HS-27A (cell line): ENCODE results near the gene GPRASP2.
"Not testable (repeated sequence)": the region's sequence is repeated elsewhere in the genome, so short reads cannot be mapped to it uniquely, and the experiment has no call there.

Experiments
- DNase-seq: peaks from one replicate; pipeline ENCODE4 v3.0.0-alpha.2; 2012; ENCODE audit warnings: low read depth, missing footprints

Gene GPRASP2

GRCh38 chrX:102712216-102712966 is at the start of gene GPRASP2:
Gene GPRASP2 (plus strand): TSS chrX:102712448. CDS start chrX:102714870, 2,422 bp downstream.
- no peak for DNase-seq

- DNase-seq = not testable (repeated sequence)
These were observed 48.4 kb upstream of the GPRASP2 start for GRCh38 chrX:102663820-102664219.

- not testable (repeated sequence) for DNase-seq
These were observed 45.2 kb upstream of the GPRASP2 start for GRCh38 chrX:102667034-102667433.

- no peak for DNase-seq
These were observed 42.7 kb upstream of the GPRASP2 start for GRCh38 chrX:102669526-102669925.

- no peak for DNase-seq
These were observed 39.4 kb upstream of the GPRASP2 start for GRCh38 chrX:102672856-102673255.

- not testable (repeated sequence) for DNase-seq
These were observed 34.8 kb upstream of the GPRASP2 start for GRCh38 chrX:102677479-102677878.

GRCh38 chrX:102684772-102685520 is 27.3 kb upstream of the GPRASP2 start:
- no peak for DNase-seq

GRCh38 chrX:102694749-102695148 is 17.5 kb upstream of the GPRASP2 start:
- DNase-seq = no peak

- DNase-seq = no peak
These were observed 15.9 kb upstream of the GPRASP2 start for GRCh38 chrX:102696306-102696705.

- DNase-seq = no peak
These were observed 14.8 kb upstream of the GPRASP2 start for GRCh38 chrX:102697494-102697893.

GRCh38 chrX:102708900-102709299 is 3.3 kb upstream of the GPRASP2 start:
- DNase-seq = no peak

GRCh38 chrX:102711872-102712215 is 404 bp upstream of the GPRASP2 start:
- no peak for DNase-seq

GRCh38 chrX:102712981-102713625 is 855 bp downstream of the GPRASP2 start:
- DNase-seq = no peak

- no peak for DNase-seq
These were observed 2.7 kb downstream of the GPRASP2 start for GRCh38 chrX:102714994-102715393.

GRCh38 chrX:102715967-102716366 is 3.7 kb downstream of the GPRASP2 start:
- DNase-seq = no peak

- DNase-seq = no peak
These were observed 8.3 kb downstream of the GPRASP2 start, which contains the start of gene GPRASP3 for GRCh38 chrX:102720237-102721168. Gene GPRASP3 (plus strand): TSS chrX:102720743. CDS start chrX:102748996, 28,253 bp downstream.

GRCh38 chrX:102721169-102721506 is 8.9 kb downstream of the GPRASP2 start:
- DNase-seq = not testable (repeated sequence)

- peak; percentile 1 for DNase-seq
These were observed 11.2 kb downstream of the GPRASP2 start for GRCh38 chrX:102723456-102723855.

- DNase-seq = no peak
These were observed 15.5 kb downstream of the GPRASP2 start for GRCh38 chrX:102727761-102728160.

- no peak for DNase-seq
These were observed 16.4 kb downstream of the GPRASP2 start for GRCh38 chrX:102728646-102729045.

GRCh38 chrX:102739657-102740056 is 27.4 kb downstream of the GPRASP2 start:
- DNase-seq = no peak

- no peak for DNase-seq
These were observed 32.1 kb downstream of the GPRASP2 start for GRCh38 chrX:102744307-102744706.
